SHP77 treated with DMSO at 0.1 percent for 48 hours (cell line): ENCODE results near the gene STIM1.

ENCODE experiments used
- DNase-seq: peaks from one replicate; lab custom pipeline; 2025; lab: John Stamatoyannopoulos, UW

Gene STIM1

GRCh38 chr11:3916962-3917361 lies 61.5 kb downstream of the STIM1 start:
- no peak for DNase-seq

- DNase-seq = no peak
Observed at GRCh38 chr11:3920148-3920852, 64.8 kb downstream of the STIM1 start.

GRCh38 chr11:3922056-3922455 lies 66.6 kb downstream of the STIM1 start:
- no peak for DNase-seq

- no peak for DNase-seq
Observed at GRCh38 chr11:3925513-3925912, 70.0 kb downstream of the STIM1 start.

- no peak for DNase-seq
Observed at GRCh38 chr11:3926458-3927095, 71.1 kb downstream of the STIM1 start.

GRCh38 chr11:3927129-3927796 lies 71.8 kb downstream of the STIM1 start:
- DNase-seq = no peak

GRCh38 chr11:3929232-3929631 lies 73.8 kb downstream of the STIM1 start:
- DNase-seq = no peak

- no peak for DNase-seq
Observed at GRCh38 chr11:3929649-3930048, 74.2 kb downstream of the STIM1 start.

- no peak for DNase-seq
Observed at GRCh38 chr11:3932698-3933097, 77.2 kb downstream of the STIM1 start.

- no peak for DNase-seq
Observed at GRCh38 chr11:3933165-3933628, 77.7 kb downstream of the STIM1 start.

GRCh38 chr11:3934658-3935057 lies 79.2 kb downstream of the STIM1 start:
- DNase-seq = no peak

GRCh38 chr11:3936517-3936916 lies 81.1 kb downstream of the STIM1 start:
- no peak for DNase-seq

- no peak for DNase-seq
Observed at GRCh38 chr11:3939211-3939610, 83.7 kb downstream of the STIM1 start.

GRCh38 chr11:3939651-3940190 lies 84.3 kb downstream of the STIM1 start:
- DNase-seq = no peak

- no peak for DNase-seq
Observed at GRCh38 chr11:3942160-3942955, 86.9 kb downstream of the STIM1 start.

- no peak for DNase-seq
Observed at GRCh38 chr11:3942956-3943497, 87.6 kb downstream of the STIM1 start.

- DNase-seq = no peak
Observed at GRCh38 chr11:3944198-3944597, 88.7 kb downstream of the STIM1 start.

GRCh38 chr11:3946455-3947017 lies 91.1 kb downstream of the STIM1 start:
- DNase-seq = no peak

GRCh38 chr11:3947061-3947460 lies 91.6 kb downstream of the STIM1 start:
- DNase-seq = no peak

- no peak for DNase-seq
Observed at GRCh38 chr11:3949125-3949524, 93.7 kb downstream of the STIM1 start.

- DNase-seq = no peak
Observed at GRCh38 chr11:3950996-3951660, 95.7 kb downstream of the STIM1 start.
